Chondrocyte (in vitro differentiated cells): ENCODE results near the gene IL23R. TPM values are rescaled to one million over a fixed set of nuclear protein-coding genes. Genes with fewer than 3 reads are reported as not detected.

ENCODE experiments used
- DNase-seq: peaks from one replicate; pipeline ENCODE4 v3.0.0; 2021; ENCODE audit warnings: mixed read lengths, low spot score
- H3K27ac Mint-ChIP-seq: one replicate; pipeline ENCODE4 v1.8.0; 2021; ENCODE audit warnings: mild to moderate bottlenecking, moderate library complexity, mixed read lengths; ENCODE audit not compliant: unreplicated experiment
- H3K27me3 Mint-ChIP-seq: 2 replicates; pipeline ENCODE4 v1.8.0; 2021; ENCODE audit warnings: low read depth, mixed read lengths
- H3K36me3 Mint-ChIP-seq: 2 replicates; pipeline ENCODE4 v1.8.0; 2021; ENCODE audit warnings: low read depth, mixed read lengths
- H3K4me1 Mint-ChIP-seq: 2 replicates; pipeline ENCODE4 v1.8.0; 2021; ENCODE audit warnings: low read depth, mild to moderate bottlenecking, mixed read lengths
- H3K4me3 Mint-ChIP-seq: one replicate; pipeline ENCODE4 v1.8.0; 2021; ENCODE audit warnings: mild to moderate bottlenecking, moderate library complexity, mixed read lengths; ENCODE audit not compliant: unreplicated experiment
- H3K9me3 Mint-ChIP-seq: 2 replicates; pipeline ENCODE4 v1.8.0; 2021; ENCODE audit warnings: low read depth, mixed read lengths
- total RNA-seq: library from RNA; stranded (reverse); gene quantifications from 3 replicates; pipeline ENCODE4 v1.2.1, GENCODE V29; 2021
- TF ChIP-seq, protein P1 (sequence below): fragments of 200-600 bp; sonication (generic); IDR thresholded peaks from 2 replicates; pipeline ENCODE4 v1.5.0; 2021; ENCODE audit warnings: antibody characterized with exemption, mild to moderate bottlenecking, moderate library complexity

IL23R gene
- total RNA-seq, 1 donor from 2014 or later: not detected

DNA sequence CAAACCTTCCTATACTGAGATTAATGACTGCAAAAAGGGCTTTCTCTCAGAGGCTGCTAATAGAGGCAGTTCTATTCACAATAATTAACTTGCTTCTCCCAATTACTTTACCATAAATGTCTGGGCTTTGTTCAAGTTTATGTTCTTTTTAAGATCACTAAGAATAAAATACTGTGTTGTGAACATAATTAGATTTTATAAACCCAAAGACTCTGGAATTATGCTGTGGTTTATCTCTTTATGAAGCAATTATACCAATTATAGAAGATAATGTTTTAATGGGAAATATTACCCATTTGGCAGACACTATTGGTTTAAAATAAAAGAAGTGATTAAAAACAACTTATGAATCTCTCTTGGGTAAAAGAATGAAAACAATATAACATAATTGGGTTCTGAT is 97.9 kb downstream of the IL23R start:
- no peaks in the 10 kb centered on the region for H3K36me3 Mint-ChIP-seq
- TF ChIP-seq, protein P1, sequence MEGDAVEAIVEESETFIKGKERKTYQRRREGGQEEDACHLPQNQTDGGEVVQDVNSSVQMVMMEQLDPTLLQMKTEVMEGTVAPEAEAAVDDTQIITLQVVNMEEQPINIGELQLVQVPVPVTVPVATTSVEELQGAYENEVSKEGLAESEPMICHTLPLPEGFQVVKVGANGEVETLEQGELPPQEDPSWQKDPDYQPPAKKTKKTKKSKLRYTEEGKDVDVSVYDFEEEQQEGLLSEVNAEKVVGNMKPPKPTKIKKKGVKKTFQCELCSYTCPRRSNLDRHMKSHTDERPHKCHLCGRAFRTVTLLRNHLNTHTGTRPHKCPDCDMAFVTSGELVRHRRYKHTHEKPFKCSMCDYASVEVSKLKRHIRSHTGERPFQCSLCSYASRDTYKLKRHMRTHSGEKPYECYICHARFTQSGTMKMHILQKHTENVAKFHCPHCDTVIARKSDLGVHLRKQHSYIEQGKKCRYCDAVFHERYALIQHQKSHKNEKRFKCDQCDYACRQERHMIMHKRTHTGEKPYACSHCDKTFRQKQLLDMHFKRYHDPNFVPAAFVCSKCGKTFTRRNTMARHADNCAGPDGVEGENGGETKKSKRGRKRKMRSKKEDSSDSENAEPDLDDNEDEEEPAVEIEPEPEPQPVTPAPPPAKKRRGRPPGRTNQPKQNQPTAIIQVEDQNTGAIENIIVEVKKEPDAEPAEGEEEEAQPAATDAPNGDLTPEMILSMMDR: no peak
- peaks cover 8% of the 10 kb centered on the region for H3K27me3 Mint-ChIP-seq
- DNase-seq: no peak
- H3K4me1 Mint-ChIP-seq: no peaks in the 10 kb centered on the region
- no peak overlapping the region for H3K4me3 Mint-ChIP-seq
- H3K9me3 Mint-ChIP-seq: no peaks in the 10 kb centered on the region
- H3K27ac Mint-ChIP-seq: no peak overlapping the region

DNA sequence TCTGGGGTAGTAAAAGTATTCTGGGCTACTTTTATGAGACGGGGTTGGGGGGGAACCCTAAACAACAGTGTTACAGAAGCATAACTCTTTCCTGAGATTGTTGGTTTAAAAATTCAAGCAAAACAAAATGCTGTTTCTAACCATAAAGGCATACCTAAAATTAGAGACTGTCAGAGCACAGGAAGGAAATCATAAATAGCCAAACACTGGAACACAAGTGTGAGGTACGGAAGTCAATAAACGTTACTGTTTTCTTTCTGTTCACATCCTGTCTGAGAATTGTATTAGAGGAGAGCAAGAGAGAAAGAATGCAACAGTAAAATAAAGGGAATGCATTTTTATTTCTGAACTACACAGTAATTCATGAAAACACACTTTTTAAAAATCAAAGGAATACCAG is 98.6 kb downstream of the IL23R start:
- Mint-ChIP-seq H3K36me3 (no peaks in the 10 kb centered on the region), H3K4me3 (no peak overlapping the region), H3K4me1 (no peaks in the 10 kb centered on the region), H3K27me3 (peaks cover 10% of the 10 kb centered on the region), H3K27ac (no peak overlapping the region), H3K9me3 (no peaks in the 10 kb centered on the region)
- DNase-seq: no peak
- TF ChIP-seq, protein P1: no peak

DNA sequence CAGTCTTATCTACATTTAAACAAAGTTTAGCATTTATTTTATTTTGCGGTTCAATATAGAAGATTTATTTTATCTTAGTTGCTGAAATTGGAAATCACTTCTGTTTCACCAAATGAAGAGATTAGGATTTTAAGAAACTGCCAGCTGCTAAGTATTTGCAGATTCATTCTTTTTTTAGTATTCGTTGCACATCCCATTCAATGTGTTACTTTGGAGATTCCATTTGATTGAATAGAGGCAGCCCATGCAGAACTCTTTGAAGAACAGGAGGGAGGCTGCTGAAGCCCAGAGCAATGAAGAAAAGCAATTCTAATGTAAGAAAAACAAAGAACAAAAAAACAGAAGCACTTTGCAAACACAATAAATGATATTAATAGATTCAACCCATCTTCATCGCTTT is 102.8 kb downstream of the IL23R start:
- Mint-ChIP-seq H3K4me1 (no peaks in the 10 kb centered on the region), H3K27me3 (peaks cover 12% of the 10 kb centered on the region), H3K4me3 (no peak overlapping the region), H3K36me3 (no peaks in the 10 kb centered on the region), H3K9me3 (peaks cover 12% of the 10 kb centered on the region), H3K27ac (no peak overlapping the region)
- no peak for DNase-seq
- TF ChIP-seq, protein P1: no peak

DNA sequence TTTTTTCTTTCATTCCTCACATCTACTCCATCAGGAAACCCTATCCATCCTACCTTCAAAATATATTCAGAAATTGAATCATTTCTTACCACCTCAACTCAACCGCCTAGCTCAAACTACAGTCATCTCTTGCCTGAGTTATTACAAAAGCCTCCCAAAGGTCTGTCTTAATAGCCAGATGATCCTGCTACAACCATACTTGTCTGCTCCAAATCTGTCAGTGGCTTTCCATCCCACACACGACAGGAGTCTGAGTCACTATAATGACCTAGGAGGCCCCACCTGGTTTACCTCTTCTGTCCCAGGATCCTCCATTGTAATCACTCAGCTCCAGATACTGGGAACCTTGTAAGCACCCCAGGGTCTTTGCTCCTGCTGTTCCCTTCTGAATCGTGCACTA is 104.3 kb downstream of the IL23R start:
- Mint-ChIP-seq H3K27ac (no peak overlapping the region), H3K36me3 (no peaks in the 10 kb centered on the region), H3K4me3 (no peak overlapping the region), H3K9me3 (peaks cover 12% of the 10 kb centered on the region), H3K27me3 (peaks cover 17% of the 10 kb centered on the region), H3K4me1 (no peaks in the 10 kb centered on the region)
- DNase-seq: no peak
- TF ChIP-seq, protein P1: no peak

DNA sequence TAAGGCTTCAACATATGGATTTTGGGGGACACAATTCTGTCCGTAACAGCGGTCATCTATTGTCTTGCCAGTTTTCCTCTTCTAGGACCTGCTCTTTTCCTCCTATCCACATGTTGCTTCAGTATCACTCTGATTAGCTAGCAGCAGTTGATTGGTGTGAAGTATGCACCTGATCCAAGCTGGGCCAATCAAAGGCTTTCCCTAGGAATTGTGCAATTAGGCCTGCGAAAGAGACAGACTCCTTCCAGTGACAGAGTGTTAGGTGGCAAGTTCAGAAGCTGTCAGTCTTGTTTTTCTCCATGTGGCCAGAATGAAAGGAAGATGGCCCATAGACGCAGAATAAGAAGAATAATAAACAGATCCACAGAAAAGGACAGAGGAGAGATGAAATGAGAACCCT is 107.3 kb downstream of the IL23R start:
- H3K9me3 Mint-ChIP-seq: peaks cover 20% of the 10 kb centered on the region
- H3K36me3 Mint-ChIP-seq: no peaks in the 10 kb centered on the region

More for the DNA sequence above, 107.3 kb downstream of the IL23R start:
- Mint-ChIP-seq H3K27me3 (peaks cover 21% of the 10 kb centered on the region), H3K27ac (no peak overlapping the region), H3K4me3 (no peak overlapping the region), H3K4me1 (no peaks in the 10 kb centered on the region)
- no peak for DNase-seq
- TF ChIP-seq, protein P1: no peak
